K562 (cell line): ENCODE data around the gene ATP2A1. TPM values are rescaled to one million over a fixed set of nuclear protein-coding genes. Genes with fewer than 3 reads are reported as not detected.
"Not testable (repeated sequence)": the region's sequence is repeated elsewhere in the genome, so short reads cannot be mapped to it uniquely, and the experiment has no call there.

Experiments used
- ATAC-seq: fragments of 200-7000 bp; cut with Tn5 transposase; 3 replicates; pipeline ENCODE4 v1.9.1; 2020; ENCODE audit warnings: moderate library complexity
- BruUV-seq: library from RNA; stranded (reverse); fragments of 400-500 nt; replicated peaks from 2 replicates; lab custom pipeline; 2021; lab: Mats Ljungman, UMichigan
- CTCF ChIA-PET: fragments of 300-600 bp; formaldehyde crosslinking; extraction: SDS; loops from one replicate; lab custom pipeline; 2021; ENCODE audit warnings: low intra/inter-chr PET ratio; lab: Yijun Ruan, JAX
- POLR2A ChIA-PET: fragments of 300-600, 350-650 bp; sonication (Branson Sonifier 250); formaldehyde crosslinking; extraction: SDS; loops from one replicate; lab custom pipeline; 2021; ENCODE audit warnings: antibody characterized with exemption, inconsistent platforms; lab: Yijun Ruan, JAX
- DNase-seq, 4 experiments: peaks; one replicate each; pipeline versions ENCODE4 v3.0.0 to v3.0.0-alpha.2; 2011 to 2018; ENCODE audit warnings: low spot score in 3 of 4, mixed read lengths in 3 of 4; ENCODE audit errors: extremely low read depth in 1 of 4
- FAIRE-seq: peaks from 2 replicates; lab custom pipeline; 2011; peaks lifted over from hg19 to GRCh38; lab: Jason Lieb, UNC
- H2AFZ ChIP-seq: 2 replicates; pipeline ENCODE4 v1.6.0; 2011; ENCODE audit warnings: low read depth, low read length, control low read depth, inconsistent platforms
- H3K27ac ChIP-seq: fragments of 200-600 bp; 3 replicates; pipeline ENCODE4 v1.8.0; 2011; ENCODE audit warnings: low read depth, mild to moderate bottlenecking, control low read depth, inconsistent platforms, low read length, moderate library complexity, mixed read lengths; ENCODE audit errors: extremely low read depth
- H3K27me3 ChIP-seq, 2 experiments: fragments of 300-600 bp in 1 of 2; 2 replicates in 1 of 2; 3 replicates in 1 of 2; pipeline versions ENCODE4 v1.6.0 to v1.8.0; 2011; ENCODE audit warnings: inconsistent platforms in 2 of 2, low read length in 2 of 2, mild to moderate bottlenecking in 1 of 2, mixed read lengths in 1 of 2, moderate library complexity in 1 of 2; ENCODE audit not compliant: control insufficient read depth in 2 of 2, insufficient read depth in 2 of 2
- H3K36me3 ChIP-seq: fragments of 300-600 bp; 3 replicates; pipeline ENCODE4 v1.8.0; 2011; ENCODE audit warnings: mild to moderate bottlenecking, low read length, inconsistent platforms; ENCODE audit not compliant: control insufficient read depth, insufficient read depth
- H3K4me1 ChIP-seq, 2 experiments: fragments of 200-600 bp in 1 of 2; replicated peaks in 1 of 2; 2 replicates in 1 of 2; 3 replicates in 1 of 2; pipeline versions ENCODE4 v1.5.1 to v1.8.0; 2011; ENCODE audit warnings: inconsistent platforms in 2 of 2, low read length in 2 of 2, mild to moderate bottlenecking in 1 of 2, mixed read lengths in 1 of 2, moderate library complexity in 1 of 2; ENCODE audit not compliant: control insufficient read depth in 2 of 2, insufficient read depth in 2 of 2
- H3K4me2 ChIP-seq: 2 replicates; pipeline ENCODE4 v1.6.1; 2011; ENCODE audit warnings: low read length, control low read depth, inconsistent platforms, mixed read lengths; ENCODE audit not compliant: insufficient read depth
- H3K4me3 ChIP-seq: fragments of 200-600 bp; sonication (generic), shearing (Covaris generic); 2 replicates; pipeline ENCODE4 v1.5.1; 2016; ENCODE audit warnings: control low read depth, inconsistent platforms
- H3K79me2 ChIP-seq: fragments of 200-600 bp; 3 replicates; pipeline ENCODE4 v1.8.0; 2011; ENCODE audit warnings: low read length, inconsistent platforms; ENCODE audit not compliant: control insufficient read depth, insufficient read depth
- H3K9ac ChIP-seq, 2 experiments: 2 replicates each; pipeline versions ENCODE4 v1.6.0 to v1.6.1; 2011; ENCODE audit warnings: low read depth in 2 of 2, low read length in 2 of 2, control low read depth in 1 of 2, inconsistent platforms in 1 of 2, mild to moderate bottlenecking in 1 of 2, mixed read lengths in 1 of 2; ENCODE audit not compliant: insufficient read depth in 1 of 2
- H3K9me1 ChIP-seq: one replicate; pipeline ENCODE4 v1.6.0; 2011; ENCODE audit warnings: inconsistent platforms, mild to moderate bottlenecking, low read length, moderate library complexity; ENCODE audit not compliant: control insufficient read depth, insufficient read depth
- H3K9me3 ChIP-seq: replicated peaks from 2 replicates; pipeline ENCODE4 v1.5.1; 2011; ENCODE audit warnings: low read depth, low read length, inconsistent platforms; ENCODE audit not compliant: control insufficient read depth, insufficient read depth
- H4K20me1 ChIP-seq: replicated peaks from 2 replicates; pipeline ENCODE4 v1.6.1; 2011; ENCODE audit warnings: low read length, inconsistent platforms, mixed read lengths; ENCODE audit not compliant: control insufficient read depth, insufficient read depth
- HIVEP1 ChIP-seq: fragments of 250-450 bp; sonication (Bioruptor Pico); IDR thresholded peaks from 2 replicates; pipeline ENCODE4 v1.4.0; 2020; ENCODE audit warnings: mild to moderate bottlenecking
- ZFPM2 ChIP-seq: fragments of 250-450 bp; sonication (Bioruptor Pico); IDR thresholded peaks from 2 replicates; pipeline ENCODE4 v1.5.1; 2022; ENCODE audit warnings: mild to moderate bottlenecking
- ZNF57 ChIP-seq: fragments of 450-650 bp; formaldehyde crosslinking; IDR thresholded peaks from 2 replicates; pipeline ENCODE4 v1.4.0; 2020; ENCODE audit warnings: mild to moderate bottlenecking, moderate library complexity
- WGBS: fragments of 100-300 bp; shearing (Covaris generic); methylation state at CpG from one replicate; pipeline ENCODE4 v1.1.6; 2016; ENCODE audit warnings: low coverage, mixed read lengths; ENCODE audit not compliant: insufficient coverage; ENCODE audit errors: missing lambda C conversion rate; 5-methylcytosine and 5-hydroxymethylcytosine counted together
- in situ Hi-C: fragments of 300-500 bp; cut with MboI; formaldehyde crosslinking; loops from 4 replicates; pipeline ENCODE4 v1.15.0; 2018; ENCODE audit warnings: inconsistent platforms, mixed read lengths
- intact Hi-C: fragments of 100-400 bp; cut with micrococcal nuclease; formaldehyde crosslinking; loops from 2 replicates; pipeline ENCODE4 v1.14.2; 2022
- polyA plus RNA-seq, 8 experiments: library from polyadenylated mRNA; depleted of rRNA in 4 of 8; stranded (reverse) in 5 of 8; unstranded in 3 of 8; fragments of >200 nt; fragmentation: Nextera tagmentation in 2 of 8; fragmentation: Illumina TruSeq in 1 of 8; extraction: Ambion mirVana in 2 of 8; extraction: Trizol in 1 of 8; gene quantifications; 2 replicates each; pipeline versions ENCODE4 v1.2.1 to v1.2.3, GENCODE V29; 2011 to 2014; ENCODE audit warnings: inconsistent platforms in 1 of 8, missing spikeins in 1 of 8
- total RNA-seq, 7 experiments: library from RNA; depleted of rRNA in 6 of 7; stranded (reverse); fragments of >200 nt in 6 of 7; fragmentation: Illumina TruSeq in 2 of 7; extraction: Trizol in 2 of 7; gene quantifications; 2 replicates each; pipeline versions ENCODE4 v1.2.1 to v1.2.3, GENCODE V29; 2011 to 2021; ENCODE audit warnings: low replicate concordance in 1 of 7
- TF ChIP-seq, protein P1 (sequence below): fragments of 250-450 bp; sonication (Bioruptor Pico); IDR thresholded peaks from 2 replicates; pipeline ENCODE4 v1.5.0; 2020; ENCODE audit warnings: mild to moderate bottlenecking

ATP2A1 gene
- total and polyA plus RNA-seq, 9 of the 15 experiments (the other 6 are each of a cell fraction or from before 2014, with no cell fraction given): 0.25 to 2.6 (median 0.65) TPM

- in situ Hi-C loops: no loop called here
- no peaks in the 10 kb centered on the region for H3K9me3 ChIP-seq
- no TSS peak for BruUV-seq
- FAIRE-seq (no peak), ATAC-seq (no peak)
- peaks cover 0 to 16% of the 10 kb centered on the region in 2 experiments; a peak in 2 of 5 replicates for H3K4me1 ChIP-seq
- H3K9ac ChIP-seq: no peak overlapping the region
- intact Hi-C loops: no loop called here
- no peak overlapping the region for H3K27ac ChIP-seq
- no peak overlapping the region for H3K4me3 ChIP-seq
- TF ChIP-seq, protein P1, sequence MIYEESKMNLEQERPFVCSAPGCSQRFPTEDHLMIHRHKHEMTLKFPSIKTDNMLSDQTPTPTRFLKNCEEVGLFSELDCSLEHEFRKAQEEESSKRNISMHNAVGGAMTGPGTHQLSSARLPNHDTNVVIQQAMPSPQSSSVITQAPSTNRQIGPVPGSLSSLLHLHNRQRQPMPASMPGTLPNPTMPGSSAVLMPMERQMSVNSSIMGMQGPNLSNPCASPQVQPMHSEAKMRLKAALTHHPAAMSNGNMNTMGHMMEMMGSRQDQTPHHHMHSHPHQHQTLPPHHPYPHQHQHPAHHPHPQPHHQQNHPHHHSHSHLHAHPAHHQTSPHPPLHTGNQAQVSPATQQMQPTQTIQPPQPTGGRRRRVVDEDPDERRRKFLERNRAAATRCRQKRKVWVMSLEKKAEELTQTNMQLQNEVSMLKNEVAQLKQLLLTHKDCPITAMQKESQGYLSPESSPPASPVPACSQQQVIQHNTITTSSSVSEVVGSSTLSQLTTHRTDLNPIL (CRISPR knock-in tag): no peak
- no peak for TF ChIP-seq ZNF57 (CRISPR knock-in tag)
- TF ChIP-seq ZFPM2 (CRISPR knock-in tag): no peak
- no peak for TF ChIP-seq HIVEP1
- TF ChIP-seq, all 486 proteins: peak for 0
- no peaks in the 10 kb centered on the region for H3K9me1 ChIP-seq
- ChIA-PET POLR2A (interaction anchor here (1.2 kb wide), 1 partner anchor 8 kb away, joined by 3 read pairs; no protein-coding TSS in a partner anchor), CTCF (no interaction called here)
- H3K79me2 ChIP-seq: no peaks in the 10 kb centered on the region
- no peaks in the 10 kb centered on the region for H3K36me3 ChIP-seq
- 32% methylated on average over 10 of the region's 10 CpGs for WGBS
- no peaks in the 10 kb centered on the region for H4K20me1 ChIP-seq
- no peak for DNase-seq
- no peak overlapping the region for H3K4me2 ChIP-seq
- H3K27me3 ChIP-seq: no peaks in the 10 kb centered on the region
- H2AFZ ChIP-seq: no peak overlapping the region
These were observed 8.7 kb downstream of the ATP2A1 start for GRCh38 chr16:28886945-28887344.

DNA sequence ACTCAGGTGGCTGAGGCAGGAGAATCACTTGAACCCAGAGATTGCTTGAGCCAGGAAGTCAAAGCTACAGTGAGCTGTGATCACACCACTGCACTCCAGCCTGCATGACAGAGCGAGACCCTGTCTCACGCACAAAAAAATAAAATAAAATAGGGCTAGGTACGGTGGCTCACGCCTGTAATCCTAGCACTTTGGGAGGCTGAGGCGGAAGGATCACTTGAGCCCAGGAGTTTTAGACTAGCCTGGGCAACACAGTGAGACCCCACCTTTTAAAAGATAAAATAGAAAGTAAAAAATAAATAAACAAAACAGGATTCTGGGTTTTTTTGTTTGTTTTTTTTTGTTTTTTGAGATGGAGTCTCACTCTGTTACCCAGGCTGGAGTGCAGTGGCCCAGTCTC is 12.1 kb downstream of the ATP2A1 start:
- ATAC-seq, H2AFZ ChIP-seq, H3K9me3 ChIP-seq, DNase-seq, H3K9me1 ChIP-seq, H3K27me3 ChIP-seq, H3K79me2 ChIP-seq, in situ Hi-C loops, CTCF ChIA-PET, BruUV-seq, H3K4me2 ChIP-seq, H4K20me1 ChIP-seq, H3K4me1 ChIP-seq, H3K9ac ChIP-seq, intact Hi-C loops, H3K36me3 ChIP-seq, H3K27ac ChIP-seq, H3K4me3 ChIP-seq, FAIRE-seq: not testable (repeated sequence)
- 91% methylated on average over 5 of the region's 5 CpGs for WGBS
- POLR2A ChIA-PET: interaction anchor here (0.6 to 0.9 kb wide), 2 partner anchors 9 to 12 kb away, joined by 3 read pairs; no protein-coding TSS in a partner anchor
